Right lobe of liver (tissue), 4 donors: ENCODE measurements around the gene AARS2.

Experiments
- CTCF ChIP-seq, 4 donors: fragments of 200-600 bp in 3 of 4; fragments of 450-650 bp in 1 of 4; IDR thresholded peaks; one replicate each; pipeline versions ENCODE4 v1.5.1 to v1.8.0; 2016 to 2022; ENCODE audit warnings: antibody characterized with exemption in 4 of 4, mild to moderate bottlenecking in 2 of 4
- POLR2A ChIP-seq: fragments of 450-650 bp; IDR thresholded peaks from one replicate; pipeline ENCODE4 v1.6.1; 2017; ENCODE audit warnings: antibody characterized with exemption, mild to moderate bottlenecking
- donor health status: DM: no; HTN: no; CAD: no.
- donor health status: DM: no; HTN: no; CAD: no.
- donor health status: DM: no; HTN: yes; CAD: no.

- TF ChIP-seq POLR2A, result no peak
- TF ChIP-seq CTCF (IDR thresholded peaks at IDR 0.05), result peak; percentile 70 to 82 (median 78)
Measured at GRCh38 chr6:44338228-44339122, 25.3 kb upstream of the AARS2 start.
